Hepatocyte (in vitro differentiated cells): ENCODE data around the gene AMZ2. TPM values are rescaled to one million over a fixed set of nuclear protein-coding genes. Genes with fewer than 3 reads are reported as not detected.
"Not testable (repeated sequence)": the region's sequence is repeated elsewhere in the genome, so short reads cannot be mapped to it uniquely, and the experiment has no call there.

Source experiments
- DNase-seq: peaks from one replicate; pipeline ENCODE4 v3.0.0-alpha.2; 2016; ENCODE audit warnings: low spot score
- H2AFZ ChIP-seq: fragments of 200-600 bp; sonication (generic); 2 replicates; pipeline ENCODE4 v1.6.0; 2016; ENCODE audit warnings: antibody characterized with exemption, mild to moderate bottlenecking
- H3K27ac ChIP-seq: fragments of 200-600 bp; sonication (generic); 2 replicates; pipeline ENCODE4 v1.5.1; 2016; ENCODE audit warnings: mild to moderate bottlenecking
- H3K27me3 ChIP-seq: fragments of 200-600 bp; sonication (generic); 2 replicates; pipeline ENCODE4 v1.6.1; 2016
- H3K36me3 ChIP-seq: fragments of 200-600 bp; sonication (generic); replicated peaks from 2 replicates; pipeline ENCODE4 v1.5.1; 2016; ENCODE audit warnings: low read depth; ENCODE audit not compliant: insufficient read depth
- H3K4me1 ChIP-seq: fragments of 200-600 bp; sonication (generic); 2 replicates; pipeline ENCODE4 v1.5.1; 2016; ENCODE audit warnings: mild to moderate bottlenecking, moderate library complexity; ENCODE audit not compliant: insufficient read depth
- H3K4me2 ChIP-seq: fragments of 200-600 bp; sonication (generic); 2 replicates; pipeline ENCODE4 v1.6.0; 2016
- H3K4me3 ChIP-seq: fragments of 200-600 bp; sonication (generic); 2 replicates; pipeline ENCODE4 v1.5.1; 2016; ENCODE audit warnings: mild to moderate bottlenecking
- H3K79me2 ChIP-seq: fragments of 200-600 bp; sonication (generic); 2 replicates; pipeline ENCODE4 v1.6.0; 2017; ENCODE audit warnings: mild to moderate bottlenecking
- H3K9me2 ChIP-seq: fragments of 200-600 bp; sonication (generic); replicated peaks from 2 replicates; pipeline ENCODE4 v1.6.0; 2017; ENCODE audit warnings: mild to moderate bottlenecking; ENCODE audit not compliant: insufficient read depth
- H3K9me3 ChIP-seq: fragments of 200-600 bp; sonication (generic); 2 replicates; pipeline ENCODE4 v1.5.1; 2016; ENCODE audit warnings: low read depth, mild to moderate bottlenecking
- H4K20me1 ChIP-seq: fragments of 200-600 bp; sonication (generic); 2 replicates; pipeline ENCODE4 v1.6.0; 2016; ENCODE audit warnings: mild to moderate bottlenecking; ENCODE audit not compliant: insufficient read depth, poor library complexity, severe bottlenecking
- CTCF ChIP-seq: fragments of 200-600 bp; sonication (generic); IDR thresholded peaks from 2 replicates; pipeline ENCODE4 v1.5.1; 2016; ENCODE audit warnings: antibody characterized with exemption, mild to moderate bottlenecking; ENCODE audit not compliant: poor library complexity
- EZH2 ChIP-seq: fragments of 200-600 bp; sonication (generic); IDR thresholded peaks from 2 replicates; pipeline ENCODE4 v1.6.1; 2016; ENCODE audit warnings: antibody characterized with exemption, mild to moderate bottlenecking, borderline replicate concordance
- EZH2phosphoT487 ChIP-seq: fragments of 200-600 bp; sonication (generic); IDR thresholded peaks from one replicate; pipeline ENCODE4 v1.6.1; 2018; ENCODE audit warnings: antibody characterized with exemption, mild to moderate bottlenecking, low read depth, moderate library complexity; ENCODE audit not compliant: unreplicated experiment, severe bottlenecking
- WGBS: methylation state at CpG from one replicate; pipeline ENCODE4 v1.1.6; 2016; ENCODE audit warnings: low lambda C conversion rate; ENCODE audit errors: missing lambda C conversion rate; 5-methylcytosine and 5-hydroxymethylcytosine counted together
- polyA plus RNA-seq: library from polyadenylated mRNA; unstranded; fragments of >200 nt; fragmentation: Nextera tagmentation; extraction: Ambion mirVana; gene quantifications from 2 replicates; pipeline ENCODE4 v1.2.1, GENCODE V29; 2016
- total RNA-seq: library from RNA; depleted of rRNA; stranded (reverse); fragments of >200 nt; gene quantifications from 2 replicates; pipeline ENCODE4 v1.2.3, GENCODE V29; 2014

Gene AMZ2
- total and polyA plus RNA-seq, 2 experiments from 2014 or later, result 51.6 to 58.8 TPM

GRCh38 chr17:68210570-68211315 is 37.1 kb upstream of the AMZ2 start:
- Histone ChIP-seq H4K20me1 (no peaks in the 10 kb centered on the region), H3K4me3 (no peak overlapping the region), H3K4me2 (no peak overlapping the region), H3K9me3 (no peaks in the 10 kb centered on the region), H3K4me1 (no peaks in the 10 kb centered on the region), H2AFZ (no peak overlapping the region), H3K27ac (no peak overlapping the region), H3K9me2 (no peaks in the 10 kb centered on the region), H3K36me3 (no peaks in the 10 kb centered on the region), H3K27me3 (no peaks in the 10 kb centered on the region), H3K79me2 (peaks cover 3% of the 10 kb centered on the region)
- DNase-seq, result no peak
- TF ChIP-seq EZH2phosphoT487 (no peak), CTCF (no peak), EZH2 (no peak)
- WGBS, result 94% methylated on average over 10 of the region's 10 CpGs

GRCh38 chr17:68213428-68214411 is 34.1 kb upstream of the AMZ2 start:
- H3K4me1 ChIP-seq, H3K27ac ChIP-seq: not testable (repeated sequence)

GRCh38 chr17:68215453-68215852 is 32.4 kb upstream of the AMZ2 start:
- H4K20me1 ChIP-seq, H3K4me1 ChIP-seq, DNase-seq, H3K79me2 ChIP-seq, H3K4me3 ChIP-seq, H2AFZ ChIP-seq, H3K9me3 ChIP-seq, H3K9me2 ChIP-seq, H3K36me3 ChIP-seq, H3K27me3 ChIP-seq, H3K27ac ChIP-seq, H3K4me2 ChIP-seq: not testable (repeated sequence)
- 93% methylated on average over 5 of the region's 5 CpGs for WGBS

More at GRCh38 chr17:68213428-68214411, 34.1 kb upstream of the AMZ2 start:
- not testable (repeated sequence) for H2AFZ ChIP-seq, H4K20me1 ChIP-seq, H3K4me2 ChIP-seq, H3K27me3 ChIP-seq, DNase-seq, H3K79me2 ChIP-seq, H3K9me3 ChIP-seq, H3K9me2 ChIP-seq, H3K4me3 ChIP-seq, H3K36me3 ChIP-seq
- 88% methylated on average over 11 of the region's 11 CpGs for WGBS

GRCh38 chr17:68219429-68219828 is 28.4 kb upstream of the AMZ2 start:
- H3K27ac ChIP-seq, H3K9me3 ChIP-seq, H3K4me2 ChIP-seq, DNase-seq, H3K4me3 ChIP-seq, H4K20me1 ChIP-seq, H3K27me3 ChIP-seq, H3K9me2 ChIP-seq, H3K4me1 ChIP-seq, H3K79me2 ChIP-seq, H3K36me3 ChIP-seq, H2AFZ ChIP-seq: not testable (repeated sequence)
- WGBS, result 97% methylated on average over 5 of the region's 5 CpGs

GRCh38 chr17:68220186-68220585 is 27.7 kb upstream of the AMZ2 start:
- 85% methylated on average over 2 of the region's 2 CpGs for WGBS
- not testable (repeated sequence) for H4K20me1 ChIP-seq, H2AFZ ChIP-seq, H3K27me3 ChIP-seq, H3K9me2 ChIP-seq, H3K79me2 ChIP-seq, DNase-seq, H3K4me3 ChIP-seq, H3K4me2 ChIP-seq, H3K27ac ChIP-seq, H3K4me1 ChIP-seq, H3K9me3 ChIP-seq, H3K36me3 ChIP-seq

- 97% methylated on average over 12 of the region's 12 CpGs for WGBS
- H3K4me3 ChIP-seq, H3K27me3 ChIP-seq, H3K36me3 ChIP-seq, H3K4me2 ChIP-seq, H2AFZ ChIP-seq, H3K4me1 ChIP-seq, H3K27ac ChIP-seq, H3K79me2 ChIP-seq, H3K9me3 ChIP-seq, H4K20me1 ChIP-seq, H3K9me2 ChIP-seq, DNase-seq: not testable (repeated sequence)
These were observed 27.1 kb upstream of the AMZ2 start for GRCh38 chr17:68220786-68221185.
